CD14-positive monocyte (primary cell): ENCODE measurements around the gene PIP5K1B. TPM values are rescaled to one million over a fixed set of nuclear protein-coding genes. Genes with fewer than 3 reads are reported as not detected.
A peak's percentile ranks its signal among the peaks of the same experiment; 100 is the strongest.

ENCODE experiments used
- DNase-seq, 3 donors: peaks; one replicate each; pipeline ENCODE4 v3.0.0-alpha.2; 2011 to 2022
- H2AFZ ChIP-seq: 2 replicates; pipeline ENCODE4 v1.6.0; 2012; ENCODE audit warnings: mild to moderate bottlenecking, low read depth, low read length, inconsistent platforms; ENCODE audit not compliant: insufficient read depth, poor library complexity, severe bottlenecking
- H3K27ac ChIP-seq, 2 donors: 1 replicate in 1 of 2; 2 replicates in 1 of 2; pipeline ENCODE4 v1.5.1; 2012 to 2013; ENCODE audit warnings: low read length in 2 of 2, control low read depth in 1 of 2, inconsistent platforms in 1 of 2, low read depth in 1 of 2, mild to moderate bottlenecking in 1 of 2
- H3K27me3 ChIP-seq, 2 donors: one replicate each; pipeline versions ENCODE4 v1.6.0 to v1.6.1; 2011 to 2013; ENCODE audit warnings: low read length in 2 of 2; ENCODE audit not compliant: control insufficient read depth in 2 of 2, insufficient read depth in 2 of 2
- H3K36me3 ChIP-seq, 2 donors: replicated peaks in 1 of 2; 1 replicate in 1 of 2; 2 replicates in 1 of 2; pipeline versions ENCODE4 v1.5.1 to v1.6.1; 2012 to 2013; ENCODE audit warnings: low read length in 2 of 2, control low read depth in 1 of 2, inconsistent platforms in 1 of 2, mild to moderate bottlenecking in 1 of 2; ENCODE audit not compliant: insufficient read depth in 2 of 2, control insufficient read depth in 1 of 2
- H3K4me1 ChIP-seq, 2 donors: 1 replicate in 1 of 2; 2 replicates in 1 of 2; pipeline versions ENCODE4 v1.5.1 to v1.6.1; 2012 to 2013; ENCODE audit warnings: low read length in 2 of 2, control low read depth in 1 of 2, inconsistent platforms in 1 of 2, mild to moderate bottlenecking in 1 of 2, moderate library complexity in 1 of 2; ENCODE audit not compliant: insufficient read depth in 2 of 2, control insufficient read depth in 1 of 2
- H3K4me2 ChIP-seq: replicated peaks from 2 replicates; pipeline ENCODE3; 2012; ENCODE audit warnings: low read length, moderate library complexity, mild to moderate bottlenecking; ENCODE audit not compliant: poor library complexity, severe bottlenecking; ENCODE audit errors: extremely low read depth
- H3K4me3 ChIP-seq, 3 experiments: fragments of 200-600 bp in 1 of 3; sonication (generic) in 1 of 3; replicated peaks in 1 of 3; 1 replicate in 2 of 3; 2 replicates in 1 of 3; pipeline ENCODE4 v1.5.1; 2011 to 2013; ENCODE audit warnings: low read length in 3 of 3, mild to moderate bottlenecking in 3 of 3, control low read depth in 2 of 3, low read depth in 2 of 3, inconsistent platforms in 1 of 3, moderate library complexity in 1 of 3
- H3K79me2 ChIP-seq: 2 replicates; pipeline ENCODE4 v1.6.0; 2012; ENCODE audit warnings: mild to moderate bottlenecking, control low read depth, inconsistent platforms, low read length, moderate library complexity; ENCODE audit not compliant: insufficient read depth
- H3K9ac ChIP-seq: 2 replicates; pipeline ENCODE4 v1.6.0; 2017; ENCODE audit warnings: low read length, mild to moderate bottlenecking; ENCODE audit not compliant: insufficient read depth, poor library complexity, severe bottlenecking
- H3K9me3 ChIP-seq, 2 donors: replicated peaks in 1 of 2; 1 replicate in 1 of 2; 2 replicates in 1 of 2; pipeline versions ENCODE4 v1.5.1 to v1.6.1; 2012 to 2013; ENCODE audit warnings: low read length in 2 of 2, control low read depth in 1 of 2; ENCODE audit not compliant: control insufficient read depth in 1 of 2, insufficient read depth in 1 of 2
- H4K20me1 ChIP-seq: 2 replicates; pipeline ENCODE4 v1.6.0; 2012; ENCODE audit warnings: mild to moderate bottlenecking, low read length, control low read depth, moderate library complexity; ENCODE audit not compliant: insufficient read depth
- H3K27ac Mint-ChIP-seq, 7 donors: one replicate each; pipeline ENCODE4 v1.8.0; 2020; ENCODE audit warnings: mild to moderate bottlenecking in 7 of 7, mixed read lengths in 7 of 7, moderate library complexity in 6 of 7, inconsistent platforms in 2 of 7
- H3K27me3 Mint-ChIP-seq, 3 donors: one replicate each; pipeline ENCODE4 v1.8.0; 2021 to 2022; ENCODE audit warnings: low read depth in 3 of 3, mild to moderate bottlenecking in 3 of 3, mixed read lengths in 3 of 3, moderate library complexity in 3 of 3, inconsistent platforms in 1 of 3
- H3K36me3 Mint-ChIP-seq, 2 donors: one replicate each; pipeline ENCODE4 v1.8.0; 2020; ENCODE audit warnings: mixed read lengths in 2 of 2, inconsistent platforms in 1 of 2, mild to moderate bottlenecking in 1 of 2
- H3K4me1 Mint-ChIP-seq: one replicate; pipeline ENCODE4 v1.8.0; 2020; ENCODE audit warnings: mild to moderate bottlenecking, mixed read lengths
- H3K4me3 Mint-ChIP-seq, 2 donors: one replicate each; pipeline ENCODE4 v1.8.0; 2020; ENCODE audit warnings: mild to moderate bottlenecking in 2 of 2, mixed read lengths in 2 of 2, moderate library complexity in 1 of 2
- H3K9me3 Mint-ChIP-seq, 7 donors: one replicate each; pipeline ENCODE4 v1.8.0; 2020 to 2022; ENCODE audit warnings: mixed read lengths in 7 of 7, mild to moderate bottlenecking in 6 of 7, moderate library complexity in 6 of 7, inconsistent platforms in 2 of 7
- WGBS: methylation state at CpG from one replicate; pipeline ENCODE4 v1.1.5; 2013; ENCODE audit warnings: missing lambda C conversion rate; ENCODE audit not compliant: insufficient coverage; 5-methylcytosine and 5-hydroxymethylcytosine counted together
- intact Hi-C, 2 donors: fragments of 100-400 bp; cut with micrococcal nuclease; formaldehyde crosslinking; loops; one replicate each; pipeline versions ENCODE4 v1.15.0 to v1.15.1; 2023
- polyA plus RNA-seq, 3 donors: library from polyadenylated mRNA; depleted of rRNA in 1 of 3; unstranded in 2 of 3; stranded (reverse) in 1 of 3; fragments of 300-500 nt in 2 of 3; fragments of >200 nt in 1 of 3; fragmentation: Illumina TruSeq in 2 of 3; gene quantifications; 1 replicate in 2 of 3; 2 replicates in 1 of 3; pipeline ENCODE4 v1.2.3, GENCODE V29; 2012 to 2021
- TF ChIP-seq, protein P1 (sequence below): fragments of 200-600 bp; IDR thresholded peaks from one replicate; pipeline ENCODE4 v1.8.0; 2022; ENCODE audit warnings: antibody characterized with exemption, mild to moderate bottlenecking

The PIP5K1B gene
- polyA plus RNA-seq, 3 donors, result 0.18 to 4.1 (median 0.87) TPM

DNA sequence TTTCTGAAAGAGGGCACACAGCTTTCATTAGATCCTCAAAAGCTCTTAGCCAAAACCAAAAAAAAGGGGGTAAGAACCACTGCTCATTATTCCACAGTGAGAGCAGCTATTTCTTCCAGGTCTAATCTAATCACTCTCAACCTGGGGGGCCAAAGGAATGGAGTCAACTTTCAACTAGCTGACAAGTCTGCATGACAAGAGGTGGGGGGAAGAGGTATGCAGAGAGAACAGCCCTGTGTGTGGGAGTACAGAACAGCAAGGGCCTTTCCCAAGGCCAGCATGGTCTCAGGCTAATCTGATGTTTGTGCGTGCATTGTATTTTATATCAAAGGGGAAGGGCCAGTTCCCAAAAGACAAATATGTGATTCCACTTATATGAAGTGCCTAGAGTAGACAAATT, 36.9 kb upstream of the PIP5K1B start:
- H3K4me3 Mint-ChIP-seq, result no peak overlapping the region
- no peak overlapping the region for H3K4me2 ChIP-seq
- intact Hi-C loops, result no loop called here
- H3K4me3 ChIP-seq, result no peak overlapping the region
- no peaks in the 10 kb centered on the region for H4K20me1 ChIP-seq
- H3K27ac ChIP-seq, result no peak overlapping the region
- H3K79me2 ChIP-seq, result no peaks in the 10 kb centered on the region
- no peaks in the 10 kb centered on the region for H3K4me1 ChIP-seq
- no peaks in the 10 kb centered on the region for H3K36me3 ChIP-seq
- DNase-seq, result no peak
- H3K27me3 ChIP-seq, result no peaks in the 10 kb centered on the region
- no peak overlapping the region for H3K9ac ChIP-seq
- WGBS, result no CpG with 5 or more reads among the region's 1 CpG
- H3K36me3 Mint-ChIP-seq, result no peaks in the 10 kb centered on the region
- H3K27me3 Mint-ChIP-seq, result peaks cover 0 to 5% (median 2%) of the 10 kb centered on the region in 3 donors
- TF ChIP-seq, protein P1, sequence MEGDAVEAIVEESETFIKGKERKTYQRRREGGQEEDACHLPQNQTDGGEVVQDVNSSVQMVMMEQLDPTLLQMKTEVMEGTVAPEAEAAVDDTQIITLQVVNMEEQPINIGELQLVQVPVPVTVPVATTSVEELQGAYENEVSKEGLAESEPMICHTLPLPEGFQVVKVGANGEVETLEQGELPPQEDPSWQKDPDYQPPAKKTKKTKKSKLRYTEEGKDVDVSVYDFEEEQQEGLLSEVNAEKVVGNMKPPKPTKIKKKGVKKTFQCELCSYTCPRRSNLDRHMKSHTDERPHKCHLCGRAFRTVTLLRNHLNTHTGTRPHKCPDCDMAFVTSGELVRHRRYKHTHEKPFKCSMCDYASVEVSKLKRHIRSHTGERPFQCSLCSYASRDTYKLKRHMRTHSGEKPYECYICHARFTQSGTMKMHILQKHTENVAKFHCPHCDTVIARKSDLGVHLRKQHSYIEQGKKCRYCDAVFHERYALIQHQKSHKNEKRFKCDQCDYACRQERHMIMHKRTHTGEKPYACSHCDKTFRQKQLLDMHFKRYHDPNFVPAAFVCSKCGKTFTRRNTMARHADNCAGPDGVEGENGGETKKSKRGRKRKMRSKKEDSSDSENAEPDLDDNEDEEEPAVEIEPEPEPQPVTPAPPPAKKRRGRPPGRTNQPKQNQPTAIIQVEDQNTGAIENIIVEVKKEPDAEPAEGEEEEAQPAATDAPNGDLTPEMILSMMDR, result no peak
- no peak overlapping the region for H3K27ac Mint-ChIP-seq
- no peaks in the 10 kb centered on the region for H3K9me3 ChIP-seq
- H2AFZ ChIP-seq, result no peak overlapping the region
- H3K9me3 Mint-ChIP-seq, result no peaks in the 10 kb centered on the region
- H3K4me1 Mint-ChIP-seq, result no peaks in the 10 kb centered on the region

- Histone ChIP-seq H3K79me2 (no peaks in the 10 kb centered on the region), H3K9ac (no peak overlapping the region), H3K27ac (no peak overlapping the region), H4K20me1 (no peaks in the 10 kb centered on the region), H3K4me2 (no peak overlapping the region), H3K4me3 (no peak overlapping the region), H3K36me3 (no peaks in the 10 kb centered on the region), H3K4me1 (no peaks in the 10 kb centered on the region), H3K9me3 (no peaks in the 10 kb centered on the region), H2AFZ (no peak overlapping the region), H3K27me3 (no peaks in the 10 kb centered on the region)
- 93% methylated on average over 7 of the region's 9 CpGs for WGBS
- Mint-ChIP-seq H3K9me3 (no peaks in the 10 kb centered on the region), H3K36me3 (no peaks in the 10 kb centered on the region), H3K4me3 (no peak overlapping the region), H3K27ac (peak overlapping the region in 1 of 7 donors; percentile 15), H3K4me1 (no peaks in the 10 kb centered on the region), H3K27me3 (peaks cover under 1 to 5% (median 2%) of the 10 kb centered on the region in 3 donors)
- no peak for DNase-seq
- TF ChIP-seq, protein P1, result no peak
- intact Hi-C loops, result no loop called here
Measured at GRCh38 chr9:68669218-68669617, 35.8 kb upstream of the PIP5K1B start.
